H1 (cell line): ENCODE data around the gene VOPP1. TPM values are rescaled to one million over a fixed set of nuclear protein-coding genes. Genes with fewer than 3 reads are reported as not detected.

Source experiments
- CTCF ChIA-PET: fragments of 300-600 bp; sonication (Branson Sonifier 250); formaldehyde crosslinking; loops from one replicate; lab custom pipeline; 2021; ENCODE audit not compliant: partially characterized antibody; lab: Charles Lee
- POLR2A ChIA-PET: fragments of 300-600 bp; sonication (Branson Sonifier 250); formaldehyde crosslinking; loops from one replicate; lab custom pipeline; 2021; ENCODE audit warnings: inconsistent platforms; ENCODE audit not compliant: partially characterized antibody; lab: Charles Lee
- DNase-seq, 2 experiments: peaks; one replicate each; pipeline versions ENCODE4 v3.0.0 to v3.0.0-alpha.2; 2010 to 2022; ENCODE audit warnings: low spot score in 2 of 2, low read depth in 1 of 2, mixed read lengths in 1 of 2
- FAIRE-seq: peaks from 2 replicates; lab custom pipeline; 2011; peaks lifted over from hg19 to GRCh38; lab: Jason Lieb, UNC
- H2AFZ ChIP-seq: 2 replicates; pipeline ENCODE4 v1.8.1; 2012; ENCODE audit warnings: low read length, inconsistent platforms
- H2AK5ac ChIP-seq: 2 replicates; pipeline ENCODE4 v1.6.1; 2013; ENCODE audit warnings: low read depth, low read length
- H2BK120ac ChIP-seq: replicated peaks from 2 replicates; pipeline ENCODE3; 2013; ENCODE audit warnings: low read depth, low read length, inconsistent platforms
- H2BK12ac ChIP-seq: 2 replicates; pipeline ENCODE4 v1.6.1; 2013; ENCODE audit warnings: low read depth, low read length
- H2BK15ac ChIP-seq: 2 replicates; pipeline ENCODE4 v1.6.1; 2013; ENCODE audit warnings: low read length
- H2BK20ac ChIP-seq: 2 replicates; pipeline ENCODE4 v1.6.1; 2013; ENCODE audit warnings: low read length
- H2BK5ac ChIP-seq: 2 replicates; pipeline ENCODE4 v1.6.1; 2013; ENCODE audit warnings: low read depth, low read length
- H3K14ac ChIP-seq: 2 replicates; pipeline ENCODE4 v1.6.1; 2013; ENCODE audit warnings: inconsistent platforms; ENCODE audit not compliant: insufficient read length
- H3K18ac ChIP-seq: 2 replicates; pipeline ENCODE4 v1.6.1; 2013; ENCODE audit warnings: low read length; ENCODE audit errors: extremely low read depth
- H3K23ac ChIP-seq: 2 replicates; pipeline ENCODE4 v1.6.1; 2013; ENCODE audit warnings: inconsistent platforms; ENCODE audit not compliant: insufficient read length
- H3K23me2 ChIP-seq: 2 replicates; pipeline ENCODE4 v1.6.1; 2013; ENCODE audit warnings: low read depth, low read length
- H3K27ac ChIP-seq: 2 replicates; pipeline ENCODE4 v1.6.1; 2011; ENCODE audit warnings: low read depth, low read length, inconsistent platforms
- H3K27me3 ChIP-seq, 4 experiments: replicated peaks in 1 of 4; 1 replicate in 1 of 4; 2 replicates in 3 of 4; pipeline versions ENCODE4 v1.6.1 to v1.8.1; 2011 to 2013; ENCODE audit warnings: low read length in 3 of 4, mild to moderate bottlenecking in 3 of 4, inconsistent platforms in 2 of 4, mixed read lengths in 2 of 4, moderate library complexity in 1 of 4; ENCODE audit not compliant: control insufficient read depth in 3 of 4, insufficient read depth in 3 of 4; ENCODE audit errors: extremely low read depth in 1 of 4
- H3K36me3 ChIP-seq, 4 experiments: 2 replicates each; pipeline versions ENCODE4 v1.6.1 to v1.8.1; 2011 to 2013; ENCODE audit warnings: mild to moderate bottlenecking in 4 of 4, low read length in 3 of 4, moderate library complexity in 2 of 4, control low read depth in 1 of 4, inconsistent platforms in 1 of 4; ENCODE audit not compliant: insufficient read depth in 4 of 4, control insufficient read depth in 2 of 4
- H3K4ac ChIP-seq: replicated peaks from 2 replicates; pipeline ENCODE3; 2013; ENCODE audit warnings: low read length, low read depth, mixed read lengths, inconsistent platforms; ENCODE audit not compliant: insufficient read length
- H3K4me1 ChIP-seq, 4 experiments: replicated peaks in 1 of 4; 1 replicate in 1 of 4; 2 replicates in 3 of 4; pipeline versions ENCODE4 v1.6.1 to v1.8.1; 2011 to 2013; ENCODE audit warnings: low read length in 3 of 4, inconsistent platforms in 2 of 4, mixed read lengths in 1 of 4; ENCODE audit not compliant: insufficient read depth in 4 of 4, control insufficient read depth in 3 of 4
- H3K4me2 ChIP-seq, 2 experiments: 2 replicates each; pipeline versions ENCODE4 v1.6.1 to v1.8.1; 2011 to 2013; ENCODE audit warnings: low read depth in 2 of 2, low read length in 2 of 2, control low read depth in 1 of 2, inconsistent platforms in 1 of 2, mild to moderate bottlenecking in 1 of 2; ENCODE audit not compliant: insufficient read depth in 1 of 2
- H3K4me3 ChIP-seq, 4 experiments: fragments of 200-600, 300-600 bp in 1 of 4; sonication (generic), shearing (Covaris generic), sonication (Bioruptor Twin) in 1 of 4; 2 replicates each; pipeline versions ENCODE4 v1.5.1 to v1.8.1; 2011 to 2016; ENCODE audit warnings: low read length in 4 of 4, low read depth in 3 of 4, control low read depth in 2 of 4, inconsistent platforms in 2 of 4, mild to moderate bottlenecking in 2 of 4, mixed read lengths in 1 of 4, moderate library complexity in 1 of 4; ENCODE audit not compliant: insufficient read depth in 2 of 4; ENCODE audit errors: extremely low read depth in 1 of 4
- H3K56ac ChIP-seq: replicated peaks from 2 replicates; pipeline ENCODE3; 2013; ENCODE audit warnings: low read depth, mild to moderate bottlenecking, mixed read lengths, low read length, inconsistent platforms; ENCODE audit not compliant: insufficient read length
- H3K79me1 ChIP-seq: 2 replicates; pipeline ENCODE4 v1.6.1; 2013; ENCODE audit warnings: low read depth, low read length, control low read depth
- H3K79me2 ChIP-seq, 2 experiments: 2 replicates each; pipeline versions ENCODE4 v1.6.1 to v1.8.1; 2012 to 2013; ENCODE audit warnings: low read length in 2 of 2, mild to moderate bottlenecking in 2 of 2, inconsistent platforms in 1 of 2; ENCODE audit not compliant: insufficient read depth in 2 of 2, control insufficient read depth in 1 of 2
- H3K9ac ChIP-seq, 4 experiments: replicated peaks in 1 of 4; 1 replicate in 1 of 4; 2 replicates in 3 of 4; pipeline versions ENCODE4 v1.6.1 to v1.8.1; 2011 to 2013; ENCODE audit warnings: low read depth in 3 of 4, low read length in 3 of 4, control low read depth in 2 of 4, mild to moderate bottlenecking in 2 of 4, moderate library complexity in 2 of 4, inconsistent platforms in 1 of 4; ENCODE audit errors: extremely low read depth in 1 of 4
- H3K9me3 ChIP-seq, 2 experiments: 2 replicates each; pipeline versions ENCODE4 v1.6.1 to v1.8.1; 2012 to 2013; ENCODE audit warnings: mild to moderate bottlenecking in 2 of 2, moderate library complexity in 2 of 2, control low read depth in 1 of 2, inconsistent platforms in 1 of 2, low read depth in 1 of 2, low read length in 1 of 2, mixed read lengths in 1 of 2; ENCODE audit not compliant: insufficient read depth in 2 of 2
- H4K20me1 ChIP-seq, 2 experiments: replicated peaks in 1 of 2; 2 replicates each; pipeline versions ENCODE3 to v1.8.1; 2011 to 2013; ENCODE audit warnings: inconsistent platforms in 2 of 2, low read length in 2 of 2, mild to moderate bottlenecking in 1 of 2; ENCODE audit not compliant: insufficient read depth in 2 of 2, control insufficient read depth in 1 of 2
- H4K5ac ChIP-seq: 2 replicates; pipeline ENCODE4 v1.6.1; 2013; ENCODE audit warnings: low read length, low read depth, mixed read lengths, inconsistent platforms; ENCODE audit not compliant: insufficient read length
- H4K8ac ChIP-seq: 2 replicates; pipeline ENCODE4 v1.8.0; 2013; ENCODE audit warnings: mild to moderate bottlenecking, moderate library complexity, low read length, inconsistent platforms; ENCODE audit not compliant: insufficient read depth; ENCODE audit errors: extremely low read depth
- H4K91ac ChIP-seq: replicated peaks from 2 replicates; pipeline ENCODE3; 2013; ENCODE audit warnings: low read length, mixed read lengths, inconsistent platforms; ENCODE audit not compliant: insufficient read length
- KDM1A ChIP-seq: fragments of 200-600, 300-600 bp; sonication (generic); IDR thresholded peaks from 2 replicates; pipeline ENCODE4 v1.7.1; 2016; ENCODE audit warnings: mild to moderate bottlenecking, low read length, borderline replicate concordance
- WGBS, 2 experiments: shearing (Covaris generic) in 1 of 2; methylation state at CpG; one replicate each; pipeline versions ENCODE4 v1.1.6 to v1.1.7; 2013 to 2015; ENCODE audit warnings: low lambda C conversion rate in 2 of 2, mixed read lengths in 2 of 2, inconsistent platforms in 1 of 2, low coverage in 1 of 2, missing lambda C conversion rate in 1 of 2; ENCODE audit not compliant: insufficient replicate concordance in 2 of 2, insufficient coverage in 1 of 2, insufficient read length in 1 of 2; ENCODE audit errors: extremely low coverage in 1 of 2, missing lambda C conversion rate in 1 of 2; 5-methylcytosine and 5-hydroxymethylcytosine counted together
- polyA plus RNA-seq, 7 experiments: library from polyadenylated mRNA; depleted of rRNA in 3 of 7; stranded (reverse) in 5 of 7; unstranded in 2 of 7; fragments of >200 nt in 5 of 7; fragments of 200-250 nt in 2 of 7; gene quantifications; 1 replicate in 5 of 7; 2 replicates in 1 of 7; 4 replicates in 1 of 7; pipeline versions ENCODE4 v1.2.1 to v1.2.3, GENCODE V29; 2011 to 2013; ENCODE audit warnings: missing spikeins in 2 of 7, mixed read lengths in 2 of 7
- total RNA-seq: library from RNA; stranded (reverse); fragmentation: NEBNext Ultra II Directional; extraction: Animal tissue kit (Norgen Biotek cat#: 25700); gene quantifications from 2 replicates; pipeline ENCODE4 v1.2.1, GENCODE V29; 2021
- TF ChIP-seq, protein P1 (sequence below): IDR thresholded peaks from 2 replicates; pipeline ENCODE4 v1.6.1; 2012; ENCODE audit warnings: inconsistent platforms

The VOPP1 gene
- total and polyA plus RNA-seq, 2 of the 8 experiments (the other 6 are each of a cell fraction or from before 2014, with no cell fraction given) = 44.7 to 83.0 TPM

DNA sequence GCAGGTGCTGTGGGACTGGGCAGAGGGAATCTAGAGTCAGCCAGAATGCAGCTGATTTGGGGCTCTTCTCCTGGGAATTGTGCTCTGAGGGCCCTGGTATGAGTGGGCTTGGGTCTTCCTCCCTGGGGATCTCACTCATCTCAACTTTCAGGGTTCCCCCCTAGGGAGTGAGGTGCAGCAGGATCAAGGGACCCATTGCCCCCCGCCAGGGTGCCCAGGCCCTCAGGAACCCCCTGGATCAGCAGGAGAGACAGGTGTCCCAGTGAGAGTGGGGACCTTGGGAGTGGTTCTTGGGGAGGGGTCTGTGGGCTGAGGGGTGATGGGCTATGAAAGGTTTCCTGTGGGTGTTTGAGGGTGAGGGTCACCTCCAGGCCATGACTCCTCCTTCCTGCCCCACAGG is 17.6 kb upstream of the VOPP1 start:
- Histone ChIP-seq H3K9ac (no peak overlapping the region), H3K9me3 (no peaks in the 10 kb centered on the region), H3K23ac (no peak overlapping the region), H3K4me1 (no peaks in the 10 kb centered on the region), H2BK120ac (no peak overlapping the region), H4K5ac (no peak overlapping the region), H3K56ac (no peak overlapping the region), H2BK15ac (no peak overlapping the region), H3K4me2 (no peak overlapping the region), H2BK12ac (no peak overlapping the region), H3K36me3 (no peaks in the 10 kb centered on the region), H3K79me1 (no peaks in the 10 kb centered on the region), H3K27me3 (no peaks in the 10 kb centered on the region), H2AFZ (no peak overlapping the region), H4K91ac (no peak overlapping the region), H4K20me1 (peaks cover 0 to 2% of the 10 kb centered on the region in 2 experiments), H4K8ac (no peak overlapping the region), H3K23me2 (no peaks in the 10 kb centered on the region), H3K14ac (no peak overlapping the region), H3K18ac (no peak overlapping the region), H2AK5ac (no peak overlapping the region), H3K4ac (no peak overlapping the region), H2BK20ac (no peak overlapping the region), H3K4me3 (no peak overlapping the region), H2BK5ac (no peak overlapping the region), H3K79me2 (no peaks in the 10 kb centered on the region), H3K27ac (no peak overlapping the region)
- 100% methylated on average over 1 of the region's 1 CpG; no CpG with 5 or more reads in 1 of the 2 experiments for whole genome bisulfite sequencing, 2 experiments
- FAIRE-seq = no peak
- TF ChIP-seq, protein P1, sequence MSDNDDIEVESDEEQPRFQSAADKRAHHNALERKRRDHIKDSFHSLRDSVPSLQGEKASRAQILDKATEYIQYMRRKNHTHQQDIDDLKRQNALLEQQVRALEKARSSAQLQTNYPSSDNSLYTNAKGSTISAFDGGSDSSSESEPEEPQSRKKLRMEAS = no peak
- TF ChIP-seq KDM1A = no peak
- CTCF ChIA-PET = interaction anchor here (0.7 kb wide), 1 partner anchor 69 kb away, joined by 3 read pairs; no protein-coding TSS in a partner anchor
- no peak for DNase-seq
- POLR2A ChIA-PET = no interaction called here
